HAP-1 (cell line): ENCODE results near the gene STK32B.

Source experiments
- DNase-seq, 2 experiments: peaks; one replicate each; pipeline ENCODE4 v3.0.0-alpha.2; 2016 to 2020; ENCODE audit warnings: low spot score in 2 of 2
- H3K27me3 ChIP-seq: fragments of 250-450 bp; sonication (Bioruptor Pico); 2 replicates; pipeline ENCODE4 v1.5.1; 2020; ENCODE audit warnings: low read depth, mild to moderate bottlenecking, moderate library complexity
- H3K36me3 ChIP-seq: fragments of 250-450 bp; sonication (Bioruptor Pico); replicated peaks from 2 replicates; pipeline ENCODE4 v1.5.1; 2020; ENCODE audit warnings: mild to moderate bottlenecking
- H3K4me1 ChIP-seq: fragments of 250-450 bp; sonication (Bioruptor Pico); 2 replicates; pipeline ENCODE4 v1.5.1; 2020; ENCODE audit warnings: mild to moderate bottlenecking
- H3K4me3 ChIP-seq: fragments of 250-450 bp; sonication (Bioruptor Pico); 2 replicates; pipeline ENCODE4 v1.5.1; 2020; ENCODE audit warnings: mild to moderate bottlenecking, moderate library complexity
- H3K9me3 ChIP-seq: fragments of 250-450 bp; sonication (Bioruptor Pico); 2 replicates; pipeline ENCODE4 v1.5.1; 2020; ENCODE audit warnings: mild to moderate bottlenecking, moderate library complexity
- in situ Hi-C: fragments of 300-500 bp; cut with MboI; formaldehyde crosslinking; loops from 3 replicates; pipeline ENCODE4 v1.14.3; 2020; ENCODE audit warnings: low sequenced_read_pairs, inconsistent platforms, mixed read lengths

STK32B gene

DNA sequence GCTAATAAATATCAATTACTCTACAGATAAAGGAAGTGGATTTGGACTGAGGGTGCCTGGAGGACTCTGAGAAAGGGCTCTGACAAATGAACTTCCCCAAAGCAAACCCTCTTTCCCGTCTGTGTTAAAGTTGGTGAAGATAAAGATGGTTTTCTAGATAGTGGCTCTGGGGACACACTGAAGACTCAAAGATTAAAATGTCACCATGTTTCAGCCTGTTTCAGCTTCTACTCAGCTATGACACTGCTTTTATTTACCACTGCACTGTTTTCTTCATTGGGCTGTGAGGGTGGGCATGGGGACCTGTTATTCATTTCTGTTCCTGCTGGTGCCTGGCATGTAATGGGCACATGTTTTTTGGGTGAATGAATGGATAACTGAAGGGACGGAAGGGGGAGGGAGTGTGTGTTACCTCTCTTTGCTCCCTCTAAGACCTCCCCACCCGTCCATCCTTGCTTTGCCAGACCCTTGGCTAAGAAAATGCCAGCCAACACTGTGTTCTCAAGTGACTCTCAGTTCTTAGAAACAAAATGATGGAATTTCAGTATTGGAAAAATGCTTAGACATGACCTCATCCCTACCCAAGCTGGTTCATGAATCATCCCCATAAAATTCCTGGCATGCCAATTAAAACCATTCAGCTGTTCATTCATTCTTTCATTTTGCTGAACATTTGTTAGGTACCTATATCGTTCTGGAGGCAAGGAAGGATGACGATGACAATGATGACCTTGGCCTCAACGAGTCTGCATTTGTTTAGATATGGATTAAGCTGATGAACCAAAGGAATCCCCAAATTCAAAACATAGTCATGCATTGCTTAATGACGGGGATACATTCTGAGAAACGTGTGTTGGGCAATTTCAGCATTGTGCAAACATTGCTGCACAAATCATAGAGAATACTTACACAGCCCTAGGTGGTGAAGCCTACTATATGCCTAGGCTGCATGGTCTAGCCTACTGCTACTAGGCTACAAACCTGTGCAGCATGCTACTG lies 13.4 kb upstream of the STK32B start:
- no peaks in the 10 kb centered on the region for H3K4me1 ChIP-seq
- in situ Hi-C loops: no loop called here
- H3K9me3 ChIP-seq: no peaks in the 10 kb centered on the region
- DNase-seq: no peak
- no peaks in the 10 kb centered on the region for H3K27me3 ChIP-seq
- H3K4me3 ChIP-seq: no peak overlapping the region
- H3K36me3 ChIP-seq: no peaks in the 10 kb centered on the region

GRCh38 chr4:5039800-5040199 lies 11.5 kb upstream of the STK32B start:
- Histone ChIP-seq H3K4me1 (no peaks in the 10 kb centered on the region), H3K36me3 (no peaks in the 10 kb centered on the region), H3K27me3 (no peaks in the 10 kb centered on the region), H3K4me3 (no peak overlapping the region), H3K9me3 (no peaks in the 10 kb centered on the region)
- in situ Hi-C loops: no loop called here
- no peak for DNase-seq

- no peaks in the 10 kb centered on the region for H3K4me1 ChIP-seq
Observed at GRCh38 chr4:5040856-5041620, 10.2 kb upstream of the STK32B start.

DNA sequence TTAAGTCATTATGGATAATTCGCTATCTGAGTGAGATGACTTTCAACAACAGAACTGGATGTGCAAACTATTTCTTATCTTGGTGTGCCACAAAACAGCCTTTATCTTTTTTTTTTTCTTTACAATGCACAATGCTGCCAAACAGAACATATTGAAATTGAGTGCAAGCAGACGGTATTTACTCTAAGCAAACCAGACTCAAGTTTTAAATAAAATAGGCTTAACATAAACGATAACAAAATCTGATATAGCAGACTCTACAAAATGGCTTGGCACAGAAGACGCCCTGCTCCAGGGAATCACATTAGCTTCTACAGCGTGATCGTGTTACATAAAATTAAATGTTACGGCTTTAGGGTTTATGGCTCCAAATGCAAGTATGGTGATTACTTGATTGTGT lies 9.6 kb upstream of the STK32B start:
- no peaks in the 10 kb centered on the region for H3K9me3 ChIP-seq
- in situ Hi-C loops: no loop called here
- DNase-seq: no peak
- H3K36me3 ChIP-seq: no peaks in the 10 kb centered on the region
- H3K27me3 ChIP-seq: no peaks in the 10 kb centered on the region
- no peaks in the 10 kb centered on the region for H3K4me1 ChIP-seq
- no peak overlapping the region for H3K4me3 ChIP-seq

More at GRCh38 chr4:5040856-5041620, 10.2 kb upstream of the STK32B start:
- H3K4me3 ChIP-seq: no peak overlapping the region
- H3K27me3 ChIP-seq: no peaks in the 10 kb centered on the region
- DNase-seq: no peak
- H3K36me3 ChIP-seq: no peaks in the 10 kb centered on the region
- H3K9me3 ChIP-seq: no peaks in the 10 kb centered on the region
- in situ Hi-C loops: no loop called here

DNA sequence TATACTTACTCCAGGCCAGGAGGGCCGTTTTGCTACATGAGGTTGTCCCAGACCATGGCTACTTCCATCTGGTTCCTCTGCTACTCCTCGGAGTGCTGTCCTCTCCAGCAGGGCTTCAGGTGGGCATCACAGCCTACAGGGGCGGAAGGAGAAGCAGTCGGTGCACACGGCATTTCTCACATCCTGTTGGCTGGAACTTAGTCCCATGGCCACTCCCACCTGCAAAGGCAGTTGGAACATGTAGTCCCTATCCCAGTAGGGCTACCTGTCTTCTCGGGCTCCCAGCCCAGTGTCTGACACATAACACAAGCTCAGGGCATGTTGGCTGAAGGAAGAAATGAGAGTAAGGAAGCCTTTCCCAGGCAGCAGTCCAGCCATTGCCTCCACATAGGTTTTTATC lies 7.7 kb upstream of the STK32B start:
- in situ Hi-C loops: no loop called here
- H3K9me3 ChIP-seq: no peaks in the 10 kb centered on the region
- no peaks in the 10 kb centered on the region for H3K27me3 ChIP-seq
- H3K36me3 ChIP-seq: no peaks in the 10 kb centered on the region
- no peaks in the 10 kb centered on the region for H3K4me1 ChIP-seq
- no peak overlapping the region for H3K4me3 ChIP-seq
- DNase-seq: no peak

DNA sequence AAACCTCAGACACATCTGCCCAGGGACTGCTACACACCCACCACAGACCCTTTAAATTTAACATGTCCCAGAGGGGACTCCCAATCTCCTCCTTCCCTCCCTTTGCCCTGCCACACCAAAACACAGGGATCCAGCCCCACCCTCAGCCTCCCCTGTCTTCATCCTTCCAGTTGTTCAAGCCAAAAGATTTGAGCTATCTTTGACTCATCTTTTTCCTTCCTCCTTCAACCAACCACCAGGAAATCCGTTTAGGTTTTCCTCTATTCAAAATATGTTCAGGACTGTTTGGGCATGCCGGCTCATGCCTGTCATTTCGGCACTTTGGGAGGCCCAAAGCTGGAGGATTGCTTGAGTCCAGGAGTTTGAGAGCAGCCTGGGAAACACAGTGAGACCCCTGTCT lies 6.9 kb upstream of the STK32B start:
- DNase-seq: no peak
- Histone ChIP-seq H3K4me3 (no peak overlapping the region), H3K9me3 (no peaks in the 10 kb centered on the region), H3K36me3 (no peaks in the 10 kb centered on the region), H3K4me1 (no peaks in the 10 kb centered on the region), H3K27me3 (no peaks in the 10 kb centered on the region)
- in situ Hi-C loops: no loop called here

DNA sequence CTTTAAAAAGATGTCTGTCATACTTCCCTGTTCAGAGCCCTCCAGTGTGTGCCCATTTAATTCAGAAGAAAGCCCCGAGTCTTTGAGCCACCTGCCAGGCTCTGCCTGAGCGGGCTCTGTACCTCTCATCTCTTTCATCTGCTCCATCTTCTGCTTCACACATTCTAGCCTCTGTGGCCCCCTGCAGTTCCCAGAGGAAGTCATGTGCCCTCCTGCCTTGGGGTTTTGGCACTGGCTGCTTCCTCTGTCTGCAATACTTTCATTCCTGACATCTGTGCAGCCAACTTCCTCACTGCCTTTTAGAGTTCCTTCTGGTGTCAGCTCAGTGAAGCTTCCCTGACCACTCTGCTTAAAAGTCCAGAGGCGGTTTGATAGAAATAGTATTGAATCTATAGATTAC lies 6.2 kb upstream of the STK32B start:
- no peaks in the 10 kb centered on the region for H3K4me1 ChIP-seq
- no peaks in the 10 kb centered on the region for H3K27me3 ChIP-seq
- DNase-seq: no peak
- no peaks in the 10 kb centered on the region for H3K36me3 ChIP-seq
- no peaks in the 10 kb centered on the region for H3K9me3 ChIP-seq
- in situ Hi-C loops: no loop called here
- no peak overlapping the region for H3K4me3 ChIP-seq

GRCh38 chr4:5048721-5049120 lies 2.6 kb upstream of the STK32B start:
- in situ Hi-C loops: no loop called here
- Histone ChIP-seq H3K4me3 (no peak overlapping the region), H3K9me3 (no peaks in the 10 kb centered on the region), H3K36me3 (no peaks in the 10 kb centered on the region), H3K4me1 (peaks cover 5% of the 10 kb centered on the region), H3K27me3 (peaks cover 3% of the 10 kb centered on the region; the same call in 1 of the 2 replicates)
- DNase-seq: no peak

- peak; percentile 79 to 84 for DNase-seq
- H3K4me3 ChIP-seq: peak overlapping the region; percentile 29
- no peaks in the 10 kb centered on the region for H3K9me3 ChIP-seq
- peaks cover 5% of the 10 kb centered on the region for H3K4me1 ChIP-seq
- peaks cover 3% of the 10 kb centered on the region; the same call in 1 of the 2 replicates for H3K27me3 ChIP-seq
- no peaks in the 10 kb centered on the region for H3K36me3 ChIP-seq
- in situ Hi-C loops: no loop called here
Observed at GRCh38 chr4:5050520-5051277, 581 bp upstream of the STK32B start.

GRCh38 chr4:5052204-5052702 lies 973 bp downstream of the STK32B start:
- in situ Hi-C loops: no loop called here
- no peaks in the 10 kb centered on the region for H3K9me3 ChIP-seq
- no peaks in the 10 kb centered on the region for H3K36me3 ChIP-seq
- no peak for DNase-seq
- H3K4me3 ChIP-seq: peak overlapping the region; percentile 29
- peaks cover 5% of the 10 kb centered on the region for H3K4me1 ChIP-seq
- peaks cover 3% of the 10 kb centered on the region; the same call in 1 of the 2 replicates for H3K27me3 ChIP-seq

DNA sequence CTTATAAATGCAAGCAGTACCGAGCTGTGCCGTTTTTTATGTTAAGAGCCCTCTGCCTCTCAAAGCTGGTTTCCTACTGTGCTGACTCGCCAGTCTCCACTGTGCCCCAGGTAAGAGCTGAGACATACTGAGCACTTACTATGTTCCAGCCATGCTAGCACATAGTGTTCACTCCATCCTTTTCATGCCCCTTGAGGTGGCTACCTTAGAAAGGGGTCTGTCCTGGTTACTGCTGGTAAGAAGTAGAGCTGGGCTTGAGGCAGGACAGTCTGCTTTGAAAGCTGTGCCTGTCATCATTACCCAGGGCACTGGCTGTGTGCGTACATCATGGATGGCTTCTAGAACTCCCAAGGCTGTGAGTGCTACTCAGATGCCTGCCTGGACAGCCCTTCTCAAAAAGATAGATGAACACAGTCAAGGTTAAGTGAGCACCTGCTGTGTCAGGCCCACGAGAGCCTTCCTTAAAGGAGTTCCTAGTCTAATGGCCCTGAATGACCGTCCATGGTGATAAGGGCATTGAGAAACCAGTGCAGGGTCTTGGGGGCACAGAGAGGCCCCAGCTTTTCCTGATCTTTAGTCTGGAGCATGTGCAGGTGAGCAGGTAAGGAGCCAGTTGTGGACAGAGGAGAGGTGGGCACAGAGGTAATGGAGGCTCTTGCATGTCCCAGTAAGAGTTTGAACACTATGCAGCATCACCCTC lies 1.6 kb downstream of the STK32B start:
- in situ Hi-C loops: no loop called here
- H3K27me3 ChIP-seq: peaks cover 3% of the 10 kb centered on the region; the same call in 1 of the 2 replicates
- DNase-seq: no peak
- H3K9me3 ChIP-seq: no peaks in the 10 kb centered on the region
- H3K4me3 ChIP-seq: no peak overlapping the region
- H3K4me1 ChIP-seq: peaks cover 5% of the 10 kb centered on the region
- H3K36me3 ChIP-seq: no peaks in the 10 kb centered on the region

DNA sequence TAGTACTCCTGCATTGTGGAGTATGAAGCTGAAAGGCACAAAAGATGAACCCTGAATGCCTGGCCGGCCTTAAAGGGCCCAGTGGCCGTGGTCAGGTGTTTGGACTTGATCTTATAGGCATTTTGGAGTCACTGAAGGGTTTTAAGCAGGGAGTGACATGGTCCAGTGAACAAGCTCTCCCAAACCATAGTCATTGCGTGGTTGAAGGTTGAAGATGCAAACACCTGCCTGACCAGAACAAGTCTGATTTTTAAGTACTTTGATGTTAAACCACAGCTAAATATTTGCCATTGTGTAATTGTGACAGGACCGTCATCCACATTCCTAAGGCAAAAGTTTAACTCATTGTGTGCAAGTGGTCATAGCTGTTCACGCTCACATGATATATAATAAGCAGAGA lies 3.3 kb downstream of the STK32B start:
- in situ Hi-C loops: no loop called here

GRCh38 chr4:5055411-5055810 lies 4.1 kb downstream of the STK32B start:
- Histone ChIP-seq H3K4me3 (no peak overlapping the region), H3K27me3 (peaks cover 3% of the 10 kb centered on the region; the same call in 1 of the 2 replicates), H3K4me1 (peaks cover 5% of the 10 kb centered on the region), H3K9me3 (no peaks in the 10 kb centered on the region), H3K36me3 (no peaks in the 10 kb centered on the region)
- in situ Hi-C loops: no loop called here
- DNase-seq: no peak

More for the DNA sequence above, 3.3 kb downstream of the STK32B start:
- no peaks in the 10 kb centered on the region for H3K9me3 ChIP-seq
- H3K27me3 ChIP-seq: peaks cover 3% of the 10 kb centered on the region; the same call in 1 of the 2 replicates
- DNase-seq: no peak
- no peak overlapping the region for H3K4me3 ChIP-seq
- H3K4me1 ChIP-seq: peaks cover 5% of the 10 kb centered on the region
- no peaks in the 10 kb centered on the region for H3K36me3 ChIP-seq
